Esophagus muscularis mucosa (tissue), 4 donors: ENCODE data around the gene CTNNA3. TPM values are rescaled to one million over a fixed set of nuclear protein-coding genes. Genes with fewer than 3 reads are reported as not detected.

ENCODE experiments used
- DNase-seq: peaks from one replicate; pipeline ENCODE4 v3.0.0-alpha.2; 2017; ENCODE audit errors: extremely low spot score
- H3K27ac ChIP-seq, 4 donors: fragments of 200-600 bp; sonication (generic); replicated peaks in 1 of 4; 1 replicate in 3 of 4; 2 replicates in 1 of 4; pipeline ENCODE4 v1.5.1; 2016 to 2019; ENCODE audit warnings: mild to moderate bottlenecking in 1 of 4
- H3K27me3 ChIP-seq, 4 donors: fragments of 200-600 bp; sonication (generic); one replicate each; pipeline versions ENCODE4 v1.5.1 to v1.6.0; 2016 to 2019
- H3K36me3 ChIP-seq, 4 donors: fragments of 200-600 bp; sonication (generic); one replicate each; pipeline ENCODE4 v1.5.1; 2016 to 2019
- H3K4me1 ChIP-seq, 4 donors: fragments of 200-600 bp; sonication (generic); one replicate each; pipeline ENCODE4 v1.5.1; 2016 to 2019
- H3K4me3 ChIP-seq, 4 donors: fragments of 200-600 bp; sonication (generic); 1 replicate in 2 of 4; 2 replicates in 2 of 4; pipeline ENCODE4 v1.5.1; 2016 to 2019; ENCODE audit warnings: mild to moderate bottlenecking in 4 of 4, moderate library complexity in 1 of 4
- H3K9me3 ChIP-seq, 4 donors: fragments of 200-600 bp; sonication (generic); 1 replicate in 3 of 4; 2 replicates in 1 of 4; pipeline ENCODE4 v1.5.1; 2016 to 2019
- CTCF ChIP-seq, 3 experiments: fragments of 200-600 bp in 2 of 3; fragments of 450-650 bp in 1 of 3; sonication (generic) in 2 of 3; IDR thresholded peaks; one replicate each; pipeline ENCODE4 v1.5.1; 2017 to 2019; ENCODE audit warnings: antibody characterized with exemption in 3 of 3, mild to moderate bottlenecking in 2 of 3, moderate library complexity in 1 of 3
- EP300 ChIP-seq: sonication (generic); formaldehyde crosslinking; IDR thresholded peaks from one replicate; pipeline ENCODE4 v1.6.1; 2017; ENCODE audit warnings: antibody characterized with exemption
- POLR2A ChIP-seq: fragments of 450-650 bp; IDR thresholded peaks from one replicate; pipeline ENCODE4 v1.6.1; 2017; ENCODE audit warnings: antibody characterized with exemption, moderate library complexity, mild to moderate bottlenecking, low read depth
- POLR2AphosphoS5 ChIP-seq, 2 donors: sonication (generic); formaldehyde crosslinking; IDR thresholded peaks; one replicate each; pipeline ENCODE4 v1.6.1; 2017; ENCODE audit warnings: antibody characterized with exemption in 2 of 2
- WGBS: methylation state at CpG from one replicate; pipeline ENCODE4 v1.1.5; 2018; 5-methylcytosine and 5-hydroxymethylcytosine counted together
- intact Hi-C: fragments of 100-400 bp; cut with DNase I; formaldehyde crosslinking; loops from one replicate; pipeline ENCODE4 v1.15.1; 2023
- total RNA-seq, 4 donors: library from RNA; depleted of rRNA; stranded (reverse); fragments of >200 nt; gene quantifications; one replicate each; pipeline versions ENCODE4 v1.1.0 to v1.2.1, GENCODE V29; 2016

Gene CTNNA3
- total RNA-seq, 4 donors from 2014 or later, result 5.1 to 27.8 (median 17.6) TPM

GRCh38 chr10:66836057-66836456 lies 859.9 kb downstream of the CTNNA3 start:
- Histone ChIP-seq H3K27me3 (no peaks in the 10 kb centered on the region), H3K4me3 (no peak overlapping the region), H3K27ac (no peak overlapping the region), H3K36me3 (no peaks in the 10 kb centered on the region), H3K9me3 (no peaks in the 10 kb centered on the region), H3K4me1 (peaks cover 0 to 8% (median 0%) of the 10 kb centered on the region in 4 donors)
- intact Hi-C loops, result no loop called here
- WGBS, result 50% methylated on average over 1 of the region's 1 CpG
- TF ChIP-seq EP300 (no peak), POLR2A (no peak), POLR2AphosphoS5 (IDR thresholded peaks at IDR 0.05) (no peak), CTCF (IDR thresholded peaks at IDR 0.05) (no peak)
- DNase-seq, result no peak

GRCh38 chr10:66835400-66835799 lies 860.6 kb downstream of the CTNNA3 start:
- DNase-seq, result no peak
- H3K4me3 ChIP-seq, result no peak overlapping the region
- no peak for TF ChIP-seq POLR2AphosphoS5 (IDR thresholded peaks at IDR 0.05)
- no peak for TF ChIP-seq EP300
- no peak for TF ChIP-seq CTCF (IDR thresholded peaks at IDR 0.05)
- no peak for TF ChIP-seq POLR2A
- no peaks in the 10 kb centered on the region for H3K9me3 ChIP-seq
- intact Hi-C loops, result no loop called here
- H3K27me3 ChIP-seq, result no peaks in the 10 kb centered on the region
- peaks cover 0 to 8% (median 0%) of the 10 kb centered on the region in 4 donors for H3K4me1 ChIP-seq
- H3K27ac ChIP-seq, result no peak overlapping the region
- no peaks in the 10 kb centered on the region for H3K36me3 ChIP-seq

GRCh38 chr10:66834802-66835201 lies 861.2 kb downstream of the CTNNA3 start:
- intact Hi-C loops, result no loop called here
- H3K36me3 ChIP-seq, result no peaks in the 10 kb centered on the region
- no peak for DNase-seq
- H3K4me3 ChIP-seq, result no peak overlapping the region
- no peaks in the 10 kb centered on the region for H3K27me3 ChIP-seq
- H3K9me3 ChIP-seq, result no peaks in the 10 kb centered on the region
- TF ChIP-seq EP300 (no peak), CTCF (IDR thresholded peaks at IDR 0.05) (no peak), POLR2A (no peak), POLR2AphosphoS5 (IDR thresholded peaks at IDR 0.05) (no peak)
- H3K4me1 ChIP-seq, result peaks cover 0 to 8% (median 0%) of the 10 kb centered on the region in 4 donors
- no peak overlapping the region for H3K27ac ChIP-seq

- no peak for TF ChIP-seq POLR2AphosphoS5 (IDR thresholded peaks at IDR 0.05)
- no peak for TF ChIP-seq EP300
- TF ChIP-seq CTCF (IDR thresholded peaks at IDR 0.05), result no peak
- Histone ChIP-seq H3K27me3 (no peaks in the 10 kb centered on the region), H3K4me1 (peaks cover 0 to 8% (median 0%) of the 10 kb centered on the region in 4 donors), H3K4me3 (no peak overlapping the region), H3K36me3 (no peaks in the 10 kb centered on the region), H3K9me3 (no peaks in the 10 kb centered on the region), H3K27ac (no peak overlapping the region)
- 89% methylated on average over 1 of the region's 1 CpG for WGBS
- intact Hi-C loops, result no loop called here
- DNase-seq, result no peak
Measured at GRCh38 chr10:66833861-66834260, 862.1 kb downstream of the CTNNA3 start.

GRCh38 chr10:66832781-66833422 lies 863.1 kb downstream of the CTNNA3 start:
- Histone ChIP-seq H3K4me3 (no peak overlapping the region), H3K27me3 (no peaks in the 10 kb centered on the region), H3K36me3 (no peaks in the 10 kb centered on the region), H3K4me1 (peaks cover 0 to 7% (median 0%) of the 10 kb centered on the region in 4 donors), H3K9me3 (no peaks in the 10 kb centered on the region), H3K27ac (no peak overlapping the region)
- TF ChIP-seq POLR2AphosphoS5 (IDR thresholded peaks at IDR 0.05) (no peak), CTCF (IDR thresholded peaks at IDR 0.05) (no peak), POLR2A (no peak), EP300 (no peak)
- intact Hi-C loops, result no loop called here
- WGBS, result 79% methylated on average over 3 of the region's 3 CpGs
- no peak for DNase-seq
